ENCODE results near the gene HDC.

Gene HDC

DNA sequence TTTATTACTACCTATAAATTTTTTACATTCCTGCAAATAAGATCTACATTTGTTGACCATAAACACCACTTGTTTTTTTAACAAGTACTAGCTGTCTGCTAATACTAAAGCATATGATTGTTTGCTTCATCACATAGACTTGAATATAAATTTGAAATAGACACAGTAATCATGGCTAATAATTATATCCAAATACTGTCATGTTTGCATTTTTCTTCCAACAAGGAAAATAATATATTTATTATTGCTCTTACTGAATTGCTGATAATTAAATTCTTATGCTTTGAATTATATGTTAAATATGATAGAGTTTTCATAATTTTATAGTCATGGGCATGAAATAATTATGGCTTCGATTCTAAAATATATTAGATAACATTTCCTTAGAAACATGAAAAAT, 40.5 kb downstream of the HDC start:
- DNase-seq (ENCODE audit: low read depth, low spot score): no peak

DNA sequence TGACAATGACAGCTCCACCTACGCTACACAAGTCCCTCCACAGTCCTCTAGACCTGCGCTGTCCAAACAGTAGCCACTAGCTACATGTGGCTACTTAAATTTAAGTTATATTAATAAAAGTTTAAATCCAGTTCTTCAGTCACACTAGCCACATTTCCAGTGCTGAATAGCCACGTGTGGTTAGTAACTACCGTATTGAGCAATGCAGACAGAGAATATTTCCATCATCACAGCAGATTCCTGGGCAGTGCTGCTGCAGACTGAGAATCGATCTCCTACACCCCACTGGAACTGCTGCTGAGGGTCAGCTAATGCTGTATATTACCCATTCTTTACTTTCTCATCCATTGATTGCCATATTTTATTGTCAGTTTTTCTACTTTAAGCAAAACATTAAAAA, 40.9 kb downstream of the HDC start:
- DNase-seq (ENCODE audit: low read depth, low spot score): no peak

DNA sequence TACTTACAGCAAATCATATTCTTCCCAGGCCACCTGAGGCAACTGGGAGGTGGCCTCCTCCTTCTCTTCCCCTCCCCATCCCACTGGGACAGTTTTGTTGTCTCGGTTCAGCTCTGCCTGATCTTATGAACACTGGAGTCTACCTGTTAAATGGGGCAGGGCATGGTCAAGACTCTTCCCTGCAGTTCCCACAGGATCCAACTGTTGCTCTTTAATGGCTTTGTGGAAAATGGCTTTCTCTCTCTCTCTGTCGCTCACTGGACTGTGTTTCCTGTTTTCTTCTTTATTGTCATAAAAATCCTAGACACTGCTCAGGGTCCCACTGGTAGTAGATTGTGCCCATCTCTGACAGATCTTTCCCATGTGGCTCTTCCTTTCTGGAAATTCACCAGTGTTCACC, 43.3 kb downstream of the HDC start:
- no peak for DNase-seq (ENCODE audit: low read depth, low spot score)

DNA sequence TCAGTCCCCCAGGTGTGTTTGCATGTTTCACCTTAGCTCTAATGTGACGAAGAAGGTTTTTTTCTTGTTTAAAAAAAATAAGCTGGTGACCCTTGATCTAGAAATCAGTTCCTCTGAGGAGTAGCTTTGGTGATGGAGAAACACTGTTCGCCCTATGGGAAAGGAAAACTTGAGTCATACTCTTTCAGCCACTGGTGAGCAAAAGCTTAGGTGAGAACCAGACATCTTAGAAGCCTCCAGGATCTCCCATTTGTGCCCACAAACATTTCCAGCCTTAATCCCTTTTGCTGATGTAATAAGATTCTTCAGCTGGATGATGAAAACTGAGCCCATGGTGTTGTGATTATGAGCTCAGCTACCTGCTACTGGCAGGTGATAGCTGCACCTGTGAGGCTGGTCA, 45.7 kb downstream of the HDC start:
- DNase-seq (ENCODE audit: low read depth, low spot score): no peak

DNA sequence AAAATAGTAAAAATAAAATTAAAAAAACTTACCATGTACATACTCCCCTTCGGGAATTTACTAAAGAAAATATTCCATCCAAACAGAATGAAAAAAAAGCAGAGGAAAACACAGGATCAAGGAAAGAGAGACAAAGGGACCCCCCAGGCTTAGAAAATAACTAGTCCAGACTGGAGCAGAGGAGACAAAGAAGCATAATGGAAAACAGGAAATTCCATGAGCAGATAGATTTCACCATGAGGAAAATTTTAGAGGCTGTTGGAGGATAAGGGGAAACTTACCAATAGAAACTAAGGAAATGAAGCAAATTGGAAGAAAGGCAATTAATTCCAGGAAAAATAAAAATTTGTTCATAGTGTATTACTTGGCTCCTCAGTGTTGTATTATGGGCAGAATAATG, 46.8 kb downstream of the HDC start:
- no peak for DNase-seq (ENCODE audit: low read depth, low spot score)

DNA sequence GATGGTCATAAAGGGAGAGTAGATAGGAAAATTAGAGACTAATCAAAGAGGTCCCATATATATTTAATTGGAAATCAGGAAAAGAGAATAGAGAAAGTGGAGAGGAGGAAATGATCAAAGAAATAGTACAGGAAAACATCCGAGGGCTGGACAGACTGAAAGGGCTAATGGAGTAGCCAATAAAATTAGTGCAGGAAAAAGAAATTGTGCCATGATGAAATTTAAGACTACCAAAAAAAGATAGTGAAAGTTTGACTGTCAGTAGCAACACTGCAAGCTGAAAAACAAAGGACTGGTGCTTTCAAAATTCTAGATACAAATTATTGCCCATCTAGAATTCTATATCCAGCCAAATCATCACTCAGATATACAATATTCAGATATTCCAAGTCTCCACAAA, 47.2 kb downstream of the HDC start:
- DNase-seq (ENCODE audit: low read depth, low spot score): no peak

DNA sequence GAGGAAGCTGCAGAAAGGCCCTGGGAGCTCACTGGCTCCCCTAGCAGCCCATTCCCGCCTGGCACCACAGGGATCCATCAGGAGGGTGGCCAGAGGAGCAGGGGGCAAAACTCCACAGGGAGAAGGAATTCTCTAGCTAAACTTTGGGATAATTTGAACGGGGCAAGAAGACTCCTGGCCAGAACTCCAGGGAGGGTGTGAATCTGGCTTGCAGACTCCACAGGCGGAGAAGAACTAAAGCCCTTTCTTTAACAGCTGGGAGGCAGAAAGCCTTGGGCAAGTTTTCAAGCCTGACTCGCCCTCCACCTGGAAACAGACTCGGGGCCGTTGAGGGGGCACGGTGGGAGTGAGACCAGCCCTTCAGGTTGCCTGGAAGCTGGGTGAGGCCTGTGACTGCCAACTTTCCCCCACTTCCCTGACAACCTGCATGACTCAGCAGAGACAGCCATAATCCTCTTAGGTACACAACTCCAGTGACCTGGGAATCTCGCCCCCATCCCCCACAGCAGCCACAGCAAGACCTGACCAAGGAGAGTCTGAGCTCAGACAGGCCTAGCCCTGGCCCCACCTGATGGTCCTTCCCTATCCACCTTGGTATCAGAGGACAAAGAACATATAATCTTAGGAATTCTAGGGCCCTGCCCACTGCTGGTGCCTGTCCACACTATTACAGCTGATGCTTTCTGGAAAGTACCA, 54.9 kb downstream of the HDC start:
- peak; percentile 3 for DNase-seq (ENCODE audit: low read depth, low spot score)

DNA sequence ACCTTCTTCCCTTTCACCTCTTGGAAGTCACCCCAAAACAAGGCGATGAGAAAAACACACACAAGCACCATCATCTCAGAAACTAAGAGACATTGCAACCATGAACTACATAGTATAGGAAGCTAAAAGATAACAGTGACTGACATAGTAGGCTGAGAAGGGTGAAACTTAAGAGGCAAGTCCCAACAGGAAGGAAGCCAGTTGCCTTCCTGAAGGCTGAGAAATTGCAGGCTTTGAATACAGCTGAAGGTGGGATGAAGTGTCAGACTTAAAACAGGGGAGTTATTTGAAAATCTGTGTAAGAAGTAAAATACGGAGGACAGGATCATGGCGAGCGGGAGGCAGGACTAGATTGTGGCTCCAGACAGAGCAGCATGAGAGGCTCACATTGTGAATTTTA, 55.7 kb downstream of the HDC start:
- DNase-seq (ENCODE audit: low read depth, low spot score): no peak

DNA sequence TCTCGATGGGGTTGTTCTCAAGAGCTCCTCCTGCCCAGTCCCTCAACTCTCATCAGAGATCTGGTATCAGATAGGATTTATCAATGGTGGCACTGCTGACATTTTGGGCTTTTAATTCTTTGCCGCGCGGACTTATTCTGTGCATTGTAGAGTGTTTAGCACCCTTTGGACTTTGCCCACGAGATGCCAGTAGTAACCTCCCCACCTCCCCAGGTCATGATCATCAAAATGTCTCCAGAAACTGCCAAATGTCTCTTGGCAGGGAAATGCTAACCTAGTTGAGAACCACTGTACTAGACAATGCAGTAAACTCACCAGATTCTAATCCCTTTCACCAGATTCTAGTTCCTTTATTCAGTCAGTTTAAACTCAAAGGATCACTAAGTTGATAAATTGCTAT, 59.5 kb downstream of the HDC start:
- no peak for DNase-seq (ENCODE audit: low read depth, low spot score)

DNA sequence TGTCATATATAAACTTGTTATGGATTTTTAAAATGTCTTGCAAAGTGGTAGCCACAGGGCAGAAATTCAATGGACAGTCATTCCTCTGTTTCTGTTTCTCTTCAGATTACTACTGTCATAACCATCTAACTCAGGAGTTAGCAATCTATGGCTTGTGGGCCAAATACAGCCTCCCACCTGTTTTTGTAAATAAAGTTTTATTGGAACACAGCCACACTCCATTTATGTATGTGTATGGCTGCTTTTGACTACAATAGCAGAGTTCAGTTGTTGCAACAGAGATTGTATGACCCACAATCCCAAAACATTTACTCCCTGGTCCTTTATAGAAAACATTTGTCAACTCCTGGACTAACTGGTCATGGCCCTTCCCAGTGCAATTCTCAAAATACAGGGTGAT, 63.5 kb downstream of the HDC start:
- DNase-seq (ENCODE audit: low read depth, low spot score): no peak

DNA sequence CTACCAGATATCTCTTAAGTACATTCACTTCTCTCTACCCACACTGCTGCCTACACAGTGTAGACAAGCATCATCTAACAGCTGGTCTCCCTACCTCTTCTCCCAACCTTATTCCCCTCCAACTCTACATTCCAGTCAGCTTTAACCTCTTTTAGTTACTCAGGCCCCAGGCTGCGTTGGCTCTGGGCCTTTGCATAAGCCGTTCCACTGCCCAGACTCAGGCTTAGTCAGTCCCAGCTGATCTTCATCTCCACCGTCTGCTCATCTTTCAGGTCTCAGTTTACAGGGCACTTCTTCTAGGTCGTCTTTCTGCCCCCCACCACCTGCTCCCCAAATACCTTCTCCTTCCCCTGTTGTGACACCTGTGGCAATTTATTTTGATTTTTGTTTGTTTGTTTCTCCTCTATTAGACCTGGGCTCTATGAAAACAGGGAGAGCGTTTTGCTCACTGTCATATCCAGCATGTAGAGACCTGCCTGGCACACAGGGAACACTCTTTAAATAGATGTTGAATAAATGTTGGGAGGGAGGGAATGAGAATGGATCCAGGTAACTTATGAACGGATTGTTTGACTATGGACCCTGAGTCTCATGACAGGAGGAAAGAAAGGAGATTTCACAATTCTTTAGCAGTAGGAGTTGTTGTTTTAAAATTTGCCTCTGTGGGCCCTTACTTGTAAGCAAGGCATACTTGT, 72.5 kb downstream of the HDC start:
- DNase-seq (ENCODE audit: low read depth, low spot score): no peak

DNA sequence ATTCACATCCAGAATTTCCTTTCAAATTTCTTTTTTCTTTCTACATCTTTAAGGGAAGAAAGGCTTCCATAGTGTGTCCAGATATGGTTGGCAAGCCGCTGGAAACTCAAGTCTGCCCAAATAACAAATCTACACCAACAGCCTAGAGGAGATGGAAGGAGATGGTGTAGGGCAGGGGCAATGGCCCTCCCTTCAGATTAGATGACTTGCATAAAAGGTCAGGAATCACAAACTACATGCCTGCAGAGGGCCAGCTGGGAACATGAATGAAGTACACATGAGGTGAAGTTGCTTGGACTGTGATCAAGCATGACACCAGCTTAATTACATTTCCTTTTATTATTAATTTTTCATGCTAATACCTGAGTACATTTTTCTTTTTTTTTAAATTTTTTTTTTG, 73.4 kb downstream of the HDC start:
- no peak for DNase-seq (ENCODE audit: low read depth, low spot score)
